GM18526 (cell line): ENCODE results near the gene GRIA4.

Experiments
- POLR2A ChIP-seq: IDR thresholded peaks from 3 replicates; pipeline ENCODE4 v1.6.1; 2011; ENCODE audit not compliant: insufficient read length; ENCODE audit errors: extremely low read depth

The GRIA4 gene

DNA sequence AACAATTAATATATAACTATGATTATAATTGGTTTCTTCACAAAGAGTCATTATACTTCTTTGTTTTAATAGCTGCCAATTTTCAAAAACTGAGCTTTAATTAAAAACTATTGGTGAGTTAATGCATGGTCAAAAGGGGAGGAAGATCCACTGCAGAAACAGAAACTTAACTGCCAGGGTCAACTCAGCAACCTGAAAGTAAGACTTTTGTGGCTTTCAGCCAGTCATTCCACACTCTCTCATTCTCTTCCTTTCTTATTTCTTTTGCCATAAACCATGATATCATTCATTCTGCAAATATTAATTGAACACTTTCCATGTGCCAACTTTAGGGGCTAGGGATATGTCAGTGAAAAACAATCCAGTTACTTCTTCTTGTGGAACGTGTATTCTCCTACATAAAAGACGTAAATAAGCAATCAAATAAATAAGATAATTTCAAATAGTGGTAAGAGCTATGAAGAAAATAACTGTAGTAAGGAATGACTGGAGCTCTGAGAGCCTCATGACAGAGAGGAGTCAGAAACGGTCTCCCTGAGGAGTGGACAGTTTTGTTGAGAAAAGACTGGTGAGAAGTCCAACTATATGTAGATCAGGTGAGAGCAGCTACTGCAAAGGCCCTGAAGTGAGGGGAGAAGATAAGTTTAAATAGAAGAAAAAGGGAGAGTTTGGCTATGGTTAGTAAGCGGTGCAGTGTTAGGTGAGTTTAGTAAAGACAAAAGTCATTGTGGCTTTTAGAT is 130.5 kb downstream of the GRIA4 start:
- no peak for TF ChIP-seq POLR2A

DNA sequence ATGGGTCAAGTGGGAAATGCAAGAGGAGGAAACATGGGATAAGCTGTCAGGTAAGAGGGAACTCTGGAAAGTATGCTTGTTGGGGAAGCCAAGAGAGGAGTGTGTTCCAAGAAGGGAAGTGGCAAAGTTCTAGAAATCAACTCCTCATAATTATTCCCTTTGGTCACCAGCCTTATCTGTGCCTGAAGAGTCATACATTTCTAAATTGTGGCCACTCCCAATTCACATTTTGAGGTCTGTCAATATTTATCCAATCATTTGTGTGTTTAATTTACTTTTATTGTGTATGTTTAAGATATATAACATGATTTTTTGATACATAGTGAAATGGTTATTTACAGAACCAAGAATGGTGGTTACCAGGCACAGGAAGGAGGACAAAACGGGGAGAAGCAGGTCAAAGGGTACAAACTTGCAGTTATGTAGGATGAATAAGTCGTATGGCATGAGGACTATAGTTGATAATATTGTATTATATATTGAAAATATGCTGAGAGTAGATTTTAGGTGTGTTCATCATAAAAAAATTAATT is 131.7 kb downstream of the GRIA4 start:
- TF ChIP-seq POLR2A = no peak

DNA sequence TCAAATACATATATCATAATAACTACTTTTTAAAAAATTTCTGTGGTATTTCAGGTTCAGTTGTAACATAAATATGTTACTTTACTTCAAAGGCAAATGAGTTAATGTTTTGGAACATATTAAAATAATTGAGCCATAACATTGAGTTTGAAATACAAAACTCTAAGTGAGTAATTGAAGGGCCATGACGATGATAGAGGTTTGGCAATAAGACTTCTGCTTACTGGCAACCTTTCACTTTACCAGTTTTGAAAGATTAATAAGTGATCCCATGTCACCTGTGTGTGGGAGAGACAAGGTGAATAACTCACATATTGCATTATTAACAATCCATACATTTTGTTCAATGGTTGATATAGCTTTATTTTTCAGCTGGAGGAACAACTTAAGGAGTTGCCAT is 144.4 kb downstream of the GRIA4 start:
- TF ChIP-seq POLR2A = no peak

DNA sequence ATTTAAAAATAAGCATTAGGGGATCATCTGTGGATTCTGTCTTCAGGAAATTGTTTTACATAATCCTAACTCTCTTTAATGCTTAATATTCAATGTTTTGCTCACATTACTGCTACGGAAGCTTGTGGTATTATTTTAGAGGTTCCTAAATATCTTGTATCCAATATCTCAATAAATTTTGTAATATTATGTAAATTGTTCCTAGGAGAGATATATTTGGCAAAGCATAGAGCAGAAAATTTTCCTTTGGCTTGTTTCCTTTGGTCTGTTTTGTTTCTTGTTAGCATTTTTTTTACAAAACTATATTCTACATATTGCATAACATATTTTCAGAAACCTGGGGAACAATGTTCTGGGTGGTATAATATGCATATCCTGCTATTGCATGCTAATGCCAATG is 144.8 kb downstream of the GRIA4 start:
- no peak for TF ChIP-seq POLR2A

- no peak for TF ChIP-seq POLR2A
Observed at GRCh38 chr11:105757107-105757506, 147.2 kb downstream of the GRIA4 start.

DNA sequence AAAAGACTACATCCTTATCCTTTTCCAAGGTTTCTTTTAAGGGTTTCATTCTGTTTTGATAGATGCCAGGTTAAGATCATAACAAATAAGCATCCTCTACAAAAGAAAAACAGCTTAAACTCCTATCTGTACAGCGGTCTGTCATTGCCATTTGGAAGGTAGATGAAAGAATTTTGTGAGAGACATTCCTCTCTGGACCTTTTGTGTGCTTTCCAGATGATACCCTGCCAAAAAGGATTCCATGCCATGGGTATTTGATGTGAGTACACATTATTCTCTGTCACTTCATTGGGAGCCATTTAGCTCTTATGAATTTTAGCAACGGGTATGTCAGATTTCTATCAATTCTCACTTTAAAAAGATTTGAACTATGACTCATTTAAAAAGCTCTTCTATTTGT is 153.7 kb downstream of the GRIA4 start:
- no peak for TF ChIP-seq POLR2A

DNA sequence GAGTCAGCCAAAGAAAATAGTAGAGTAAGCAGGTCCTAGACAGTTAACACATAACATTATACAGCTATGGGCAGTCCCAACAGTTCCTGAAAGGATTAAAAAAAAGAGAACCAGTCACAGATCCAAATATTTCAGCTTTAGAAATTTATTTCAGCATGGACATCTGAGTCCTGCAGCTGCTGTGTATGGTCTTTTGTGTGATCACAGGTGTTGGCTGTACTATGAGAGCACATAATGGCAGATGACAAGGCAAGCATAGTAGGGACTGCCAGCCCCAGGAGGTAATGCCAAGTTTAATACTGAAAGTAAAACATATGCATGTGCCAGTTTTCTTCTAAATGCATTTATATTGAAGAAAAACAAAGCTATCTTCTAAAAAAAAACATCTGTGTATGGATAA is 158.1 kb downstream of the GRIA4 start:
- TF ChIP-seq POLR2A = no peak

- no peak for TF ChIP-seq POLR2A
Observed at GRCh38 chr11:105769627-105770026, 159.8 kb downstream of the GRIA4 start.

DNA sequence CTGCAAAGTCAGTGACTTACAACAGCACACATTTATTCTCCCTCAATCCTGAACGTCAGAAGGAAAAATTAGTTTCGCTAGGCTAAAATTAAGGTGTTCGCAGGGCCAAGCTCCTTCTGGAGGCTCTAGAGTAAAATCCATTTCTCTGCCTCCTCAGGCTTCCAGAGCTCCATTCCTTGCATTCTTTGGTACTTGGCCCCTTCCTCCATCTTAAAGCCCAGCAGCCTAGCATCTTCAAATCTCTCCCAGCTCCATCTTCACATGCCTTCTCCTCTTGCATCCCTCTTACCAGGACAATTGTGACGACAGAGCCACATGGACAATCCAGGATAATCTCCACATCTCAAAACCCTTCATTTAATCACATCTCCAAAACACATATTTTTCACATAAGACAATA is 165.0 kb downstream of the GRIA4 start:
- no peak for TF ChIP-seq POLR2A

DNA sequence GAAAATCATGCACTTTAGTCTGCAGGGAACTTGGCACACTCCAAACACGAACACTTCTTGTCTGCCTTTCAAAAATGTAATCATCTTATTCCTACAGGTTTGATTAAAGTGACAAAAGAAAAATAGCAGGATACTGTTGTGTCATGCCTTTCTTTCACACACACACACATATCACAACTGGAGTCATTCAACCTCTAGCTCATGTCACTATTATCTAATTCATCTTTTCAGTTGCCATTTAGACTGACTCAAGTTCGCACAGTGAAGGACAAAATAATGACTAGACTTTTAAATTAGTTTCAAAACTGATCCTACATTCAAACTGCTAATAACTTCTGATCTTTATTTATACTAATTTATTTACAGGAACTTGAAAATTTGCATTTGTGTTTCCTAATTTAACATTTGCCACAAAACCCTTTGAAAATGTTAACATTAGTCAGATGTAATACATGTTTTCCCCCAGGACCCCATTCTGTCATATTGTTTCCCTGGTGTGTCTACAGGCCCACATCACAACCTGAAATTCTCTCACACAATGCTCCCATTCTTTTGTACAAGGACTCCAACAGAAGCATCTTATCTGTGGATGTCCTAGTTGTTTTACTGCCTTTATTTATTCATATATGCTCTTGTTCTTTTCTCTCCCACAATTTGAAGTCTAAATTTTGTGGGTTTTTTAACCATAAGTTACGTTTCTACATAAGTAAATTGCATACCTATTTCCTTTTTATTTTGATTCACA is 171.1 kb downstream of the GRIA4 start:
- TF ChIP-seq POLR2A = no peak

- no peak for TF ChIP-seq POLR2A
Observed at GRCh38 chr11:105781807-105782206, 171.9 kb downstream of the GRIA4 start.

GRCh38 chr11:105783216-105783615 is 173.3 kb downstream of the GRIA4 start:
- TF ChIP-seq POLR2A = no peak

DNA sequence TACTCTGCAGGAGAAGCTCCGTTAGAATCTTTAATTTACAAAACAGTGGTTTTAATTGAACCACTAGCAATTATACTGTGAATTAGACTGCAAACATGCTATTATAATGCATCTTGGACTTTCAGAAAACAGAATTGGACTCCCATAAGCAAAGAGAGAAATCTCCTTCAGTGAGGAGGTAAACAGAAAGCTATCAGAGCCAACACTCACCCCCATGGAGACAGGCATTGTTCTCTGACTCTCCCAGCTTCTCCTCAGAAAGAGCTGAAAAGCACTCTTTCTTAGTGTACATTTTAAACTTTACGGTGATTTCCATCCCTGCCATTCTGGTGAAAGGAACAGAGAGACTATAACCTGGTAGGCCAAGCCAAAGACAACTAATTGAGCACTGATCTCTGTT is 176.9 kb downstream of the GRIA4 start:
- TF ChIP-seq POLR2A = no peak

DNA sequence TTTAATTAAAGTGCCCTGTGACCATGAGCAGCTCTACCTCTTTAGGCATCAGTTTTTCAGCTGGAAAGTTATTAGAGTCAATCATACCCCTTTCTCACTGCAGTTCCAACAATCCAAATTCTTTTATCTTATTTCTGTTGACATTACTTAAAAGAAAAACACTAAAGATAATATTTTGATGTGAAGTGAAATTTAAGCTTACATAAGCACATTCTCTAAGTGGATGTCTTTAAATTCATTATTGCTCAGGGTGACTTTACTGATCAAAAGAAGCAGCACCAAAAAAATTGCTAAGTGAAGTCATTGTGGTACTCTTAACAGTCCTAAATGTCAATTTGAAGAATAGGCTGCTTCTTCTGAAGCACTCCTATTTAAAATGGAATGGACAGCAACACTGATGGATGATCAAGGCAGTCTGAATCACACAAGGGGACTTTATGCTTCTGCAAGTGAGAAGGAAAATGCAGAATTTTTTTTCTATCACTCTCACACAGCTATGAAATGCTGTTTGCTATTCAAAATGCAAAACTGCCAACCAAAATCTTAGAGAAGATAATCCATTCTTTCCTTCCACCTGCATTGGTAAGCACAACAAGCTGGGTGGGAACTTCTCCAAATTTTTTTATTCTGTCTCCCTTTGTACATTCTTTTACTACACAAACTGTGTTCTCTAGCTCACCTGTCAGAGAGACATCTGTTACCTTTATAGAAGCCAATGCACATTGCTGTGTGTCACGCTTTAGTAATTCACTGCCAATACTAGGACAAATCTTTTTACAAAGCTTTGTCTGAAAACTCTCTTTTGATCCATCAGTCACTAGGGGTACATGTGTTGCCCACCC is 179.9 kb downstream of the GRIA4 start:
- no peak for TF ChIP-seq POLR2A

- TF ChIP-seq POLR2A = no peak
Observed at GRCh38 chr11:105790840-105791239, 181.0 kb downstream of the GRIA4 start.

DNA sequence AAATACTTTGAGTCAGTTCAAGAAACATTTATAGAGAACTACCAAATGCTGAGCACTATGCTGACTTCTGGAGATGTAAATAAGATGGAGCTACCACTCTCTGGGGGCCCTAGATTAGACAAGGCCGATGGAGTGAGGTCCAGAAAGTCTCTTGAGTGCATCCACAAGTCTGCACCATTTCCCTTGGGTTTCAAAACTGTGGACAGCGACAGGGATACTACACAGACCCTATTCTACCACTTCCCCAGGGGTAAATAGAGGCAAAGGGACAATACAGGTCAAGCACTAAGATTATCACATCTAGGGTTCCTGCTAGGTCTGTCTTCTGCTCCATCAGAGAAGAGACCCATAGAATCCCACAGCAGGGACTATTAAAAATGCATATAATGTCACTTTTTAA is 183.2 kb downstream of the GRIA4 start:
- TF ChIP-seq POLR2A = no peak

DNA sequence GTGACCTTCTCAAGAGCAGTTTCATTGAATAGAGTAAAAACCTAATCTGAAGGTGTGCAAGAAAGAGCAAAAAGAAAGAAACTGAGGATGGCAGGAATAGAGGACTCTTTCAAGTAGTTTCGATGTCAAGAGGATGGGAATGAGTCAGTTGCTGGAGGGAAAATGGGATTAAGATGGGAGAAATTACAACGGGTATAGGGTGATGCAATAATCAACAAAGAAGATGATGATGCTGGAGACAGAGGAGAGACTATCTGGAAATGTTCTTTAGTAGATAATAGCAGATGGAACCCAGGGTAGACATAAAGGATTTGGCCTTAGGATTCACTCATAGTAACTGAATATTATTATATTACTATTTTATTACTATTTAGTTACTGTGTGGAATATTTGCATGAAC is 189.4 kb downstream of the GRIA4 start:
- no peak for TF ChIP-seq POLR2A
